H1 (cell line): ENCODE measurements around the gene CHD3.
A peak's percentile ranks its signal among the peaks of the same experiment; 100 is the strongest.

Experiments
- BRCA1 ChIP-seq: IDR thresholded peaks from 2 replicates; pipeline ENCODE4 v1.6.1; 2012; ENCODE audit warnings: low read depth, low read length, improper control_type of control experiment
- CEBPB ChIP-seq: IDR thresholded peaks from 2 replicates; pipeline ENCODE4 v1.6.1; 2012; ENCODE audit warnings: low read depth, low read length
- CHD1 ChIP-seq: IDR thresholded peaks from 2 replicates; pipeline ENCODE4 v1.6.1; 2012; ENCODE audit warnings: low read depth, low read length, improper control_type of control experiment
- GABPA ChIP-seq: IDR thresholded peaks from 2 replicates; pipeline ENCODE4 v1.6.1; 2011; ENCODE audit warnings: mild to moderate bottlenecking, low read length, moderate library complexity, borderline replicate concordance; ENCODE audit not compliant: insufficient read depth
- RAD21 ChIP-seq, 2 experiments: IDR thresholded peaks in 1 of 2; conservative IDR thresholded peaks in 1 of 2; 2 replicates each; pipeline ENCODE4 v1.6.1; 2011; ENCODE audit warnings: low read depth in 2 of 2, low read length in 2 of 2, improper control_type of control experiment in 1 of 2, inconsistent platforms in 1 of 2, mild to moderate bottlenecking in 1 of 2, moderate library complexity in 1 of 2
- RBBP5 ChIP-seq: IDR thresholded peaks from 2 replicates; pipeline ENCODE4 v1.7.1; 2012; ENCODE audit warnings: low read depth, mild to moderate bottlenecking, inconsistent platforms, low read length, moderate library complexity, borderline replicate concordance
- RXRA ChIP-seq: IDR thresholded peaks from 2 replicates; pipeline ENCODE4 v1.6.1; 2011; ENCODE audit warnings: low read depth, mild to moderate bottlenecking, low read length, moderate library complexity; ENCODE audit not compliant: insufficient read depth
- SP1 ChIP-seq: IDR thresholded peaks from 2 replicates; pipeline ENCODE4 v1.6.1; 2011; ENCODE audit warnings: low read depth, low read length
- TEAD4 ChIP-seq: IDR thresholded peaks from 2 replicates; pipeline ENCODE4 v1.6.1; 2012; ENCODE audit warnings: low read depth, low read length, inconsistent platforms, mixed read lengths
- ZNF274 ChIP-seq: IDR thresholded peaks from 2 replicates; pipeline ENCODE4 v1.7.0; 2012; ENCODE audit warnings: low read length, borderline replicate concordance; ENCODE audit errors: extremely low read depth
- TF ChIP-seq, protein P1 (sequence below): IDR thresholded peaks from 2 replicates; pipeline ENCODE4 v1.6.1; 2011; ENCODE audit warnings: low read length, improper control_type of control experiment
- TF ChIP-seq, protein P2 (sequence below), 3 experiments: IDR thresholded peaks; 1 replicate in 2 of 3; 2 replicates in 1 of 3; pipeline versions ENCODE4 v1.5.1 to v1.6.1; 2011; ENCODE audit warnings: low read length in 3 of 3, mild to moderate bottlenecking in 3 of 3, inconsistent platforms in 2 of 3, low read depth in 1 of 3, moderate library complexity in 1 of 3; ENCODE audit not compliant: insufficient read depth in 1 of 3; ENCODE audit errors: control extremely low read depth in 1 of 3
- TF ChIP-seq, protein P3 (sequence below): IDR thresholded peaks from 2 replicates; pipeline ENCODE4 v1.6.1; 2012; ENCODE audit warnings: inconsistent platforms

DNA sequence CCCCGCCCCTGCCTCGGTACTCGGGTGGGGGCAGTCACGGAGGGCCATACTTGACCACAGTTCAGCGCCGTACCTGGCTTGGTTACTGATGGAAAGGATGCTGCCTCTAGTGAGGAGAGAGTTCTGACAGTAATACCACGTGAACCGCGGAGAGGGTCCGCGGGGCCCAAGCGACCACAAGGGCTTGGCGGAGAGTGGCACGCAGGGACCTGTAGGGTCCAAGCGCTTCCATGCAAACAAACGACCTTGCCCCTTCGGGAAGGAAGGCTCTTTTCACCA, 45.4 kb upstream of the CHD3 start:
- TF ChIP-seq BRCA1 (no peak), RBBP5 (0 out of 2 replicates have a peak, but pooled peaks have one; percentile 8), CHD1 (no peak), SP1 (no peak), GABPA (no peak), RAD21 (IDR thresholded peaks at IDR 0.05 in 1 of 2, conservative IDR thresholded peaks at IDR 0.05 in 1 of 2; ENCODE audit: low read depth in 2 of 2, low read length in 2 of 2) (no peak), RXRA (no peak), CEBPB (no peak), TEAD4 (no peak), ZNF274 (no peak)
- TF ChIP-seq, protein P1, sequence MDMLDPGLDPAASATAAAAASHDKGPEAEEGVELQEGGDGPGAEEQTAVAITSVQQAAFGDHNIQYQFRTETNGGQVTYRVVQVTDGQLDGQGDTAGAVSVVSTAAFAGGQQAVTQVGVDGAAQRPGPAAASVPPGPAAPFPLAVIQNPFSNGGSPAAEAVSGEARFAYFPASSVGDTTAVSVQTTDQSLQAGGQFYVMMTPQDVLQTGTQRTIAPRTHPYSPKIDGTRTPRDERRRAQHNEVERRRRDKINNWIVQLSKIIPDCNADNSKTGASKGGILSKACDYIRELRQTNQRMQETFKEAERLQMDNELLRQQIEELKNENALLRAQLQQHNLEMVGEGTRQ: no peak
- TF ChIP-seq, protein P2, sequence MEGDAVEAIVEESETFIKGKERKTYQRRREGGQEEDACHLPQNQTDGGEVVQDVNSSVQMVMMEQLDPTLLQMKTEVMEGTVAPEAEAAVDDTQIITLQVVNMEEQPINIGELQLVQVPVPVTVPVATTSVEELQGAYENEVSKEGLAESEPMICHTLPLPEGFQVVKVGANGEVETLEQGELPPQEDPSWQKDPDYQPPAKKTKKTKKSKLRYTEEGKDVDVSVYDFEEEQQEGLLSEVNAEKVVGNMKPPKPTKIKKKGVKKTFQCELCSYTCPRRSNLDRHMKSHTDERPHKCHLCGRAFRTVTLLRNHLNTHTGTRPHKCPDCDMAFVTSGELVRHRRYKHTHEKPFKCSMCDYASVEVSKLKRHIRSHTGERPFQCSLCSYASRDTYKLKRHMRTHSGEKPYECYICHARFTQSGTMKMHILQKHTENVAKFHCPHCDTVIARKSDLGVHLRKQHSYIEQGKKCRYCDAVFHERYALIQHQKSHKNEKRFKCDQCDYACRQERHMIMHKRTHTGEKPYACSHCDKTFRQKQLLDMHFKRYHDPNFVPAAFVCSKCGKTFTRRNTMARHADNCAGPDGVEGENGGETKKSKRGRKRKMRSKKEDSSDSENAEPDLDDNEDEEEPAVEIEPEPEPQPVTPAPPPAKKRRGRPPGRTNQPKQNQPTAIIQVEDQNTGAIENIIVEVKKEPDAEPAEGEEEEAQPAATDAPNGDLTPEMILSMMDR (IDR thresholded peaks at IDR 0.05; ENCODE audit: control extremely low read depth in 1 of 3, insufficient read depth in 1 of 3, low read depth in 1 of 3, low read length in 3 of 3): no peak
- TF ChIP-seq, protein P3, sequence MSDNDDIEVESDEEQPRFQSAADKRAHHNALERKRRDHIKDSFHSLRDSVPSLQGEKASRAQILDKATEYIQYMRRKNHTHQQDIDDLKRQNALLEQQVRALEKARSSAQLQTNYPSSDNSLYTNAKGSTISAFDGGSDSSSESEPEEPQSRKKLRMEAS: peak; percentile 56; the same call in 1 of the 2 replicates
